Fibroblast of the aortic adventitia (primary cell): ENCODE data around the gene CAMK1D. TPM values are rescaled to one million over a fixed set of nuclear protein-coding genes. Genes with fewer than 3 reads are reported as not detected.

Experiments
- DNase-seq: peaks from one replicate; pipeline ENCODE4 v3.0.0-alpha.2; 2010; ENCODE audit warnings: low read depth
- H3K4me3 ChIP-seq: 2 replicates; pipeline ENCODE4 v1.5.1; 2011; ENCODE audit warnings: low read depth, mild to moderate bottlenecking, control low read depth, low read length, moderate library complexity
- total RNA-seq: library from RNA; depleted of rRNA; stranded (reverse); fragments of >200 nt; gene quantifications from 2 replicates; pipeline ENCODE4 v1.2.3, GENCODE V29; 2012; ENCODE audit warnings: low replicate concordance
- TF ChIP-seq, protein P1 (sequence below): IDR thresholded peaks from 2 replicates; pipeline ENCODE4 v1.5.1; 2011; ENCODE audit warnings: mild to moderate bottlenecking, low read length, control low read depth, inconsistent platforms; ENCODE audit not compliant: insufficient read depth

CAMK1D gene
- total RNA-seq, 1 donor = 9.8 TPM

DNA sequence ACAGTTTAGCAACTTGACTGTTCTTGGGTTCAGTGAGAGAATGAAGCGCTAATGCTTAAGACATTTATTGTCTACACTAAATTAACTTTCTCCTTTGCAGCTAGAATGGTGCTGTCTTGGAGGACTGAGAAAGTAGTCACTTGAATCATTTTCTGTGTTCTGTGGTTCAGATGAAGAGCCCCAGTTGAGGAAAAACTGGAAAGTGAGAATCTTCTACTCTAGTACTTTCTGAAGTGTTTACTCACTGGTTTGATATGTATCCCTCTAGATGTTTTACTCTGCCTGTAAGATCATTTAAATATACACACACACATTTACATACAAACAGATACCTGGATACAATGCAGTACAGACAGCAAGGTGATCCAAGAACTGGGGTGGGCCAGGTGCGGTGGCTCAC lies 308.1 kb downstream of the CAMK1D start:
- DNase-seq = no peak
- H3K4me3 ChIP-seq = no peak overlapping the region
- TF ChIP-seq, protein P1, sequence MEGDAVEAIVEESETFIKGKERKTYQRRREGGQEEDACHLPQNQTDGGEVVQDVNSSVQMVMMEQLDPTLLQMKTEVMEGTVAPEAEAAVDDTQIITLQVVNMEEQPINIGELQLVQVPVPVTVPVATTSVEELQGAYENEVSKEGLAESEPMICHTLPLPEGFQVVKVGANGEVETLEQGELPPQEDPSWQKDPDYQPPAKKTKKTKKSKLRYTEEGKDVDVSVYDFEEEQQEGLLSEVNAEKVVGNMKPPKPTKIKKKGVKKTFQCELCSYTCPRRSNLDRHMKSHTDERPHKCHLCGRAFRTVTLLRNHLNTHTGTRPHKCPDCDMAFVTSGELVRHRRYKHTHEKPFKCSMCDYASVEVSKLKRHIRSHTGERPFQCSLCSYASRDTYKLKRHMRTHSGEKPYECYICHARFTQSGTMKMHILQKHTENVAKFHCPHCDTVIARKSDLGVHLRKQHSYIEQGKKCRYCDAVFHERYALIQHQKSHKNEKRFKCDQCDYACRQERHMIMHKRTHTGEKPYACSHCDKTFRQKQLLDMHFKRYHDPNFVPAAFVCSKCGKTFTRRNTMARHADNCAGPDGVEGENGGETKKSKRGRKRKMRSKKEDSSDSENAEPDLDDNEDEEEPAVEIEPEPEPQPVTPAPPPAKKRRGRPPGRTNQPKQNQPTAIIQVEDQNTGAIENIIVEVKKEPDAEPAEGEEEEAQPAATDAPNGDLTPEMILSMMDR = no peak

DNA sequence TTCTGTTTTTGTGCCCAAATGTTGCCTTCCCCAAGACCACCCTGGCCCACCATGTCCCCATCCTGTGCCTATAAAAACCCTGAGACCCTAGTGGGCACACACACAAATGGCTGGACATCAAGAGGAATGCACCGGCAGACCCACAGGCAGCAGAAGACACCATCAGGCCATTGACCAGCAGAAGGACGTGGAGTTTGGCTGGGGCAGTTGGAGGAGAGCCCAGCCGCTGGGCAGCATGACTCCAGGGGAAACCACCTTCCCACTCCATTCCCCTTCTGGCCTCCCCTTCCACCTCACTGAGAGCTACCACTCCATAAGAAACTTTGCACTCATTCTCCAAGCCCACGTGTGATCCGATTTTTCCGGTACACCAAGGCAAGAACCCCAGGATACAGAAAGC lies 309.2 kb downstream of the CAMK1D start:
- TF ChIP-seq, protein P1 = no peak
- no peak overlapping the region for H3K4me3 ChIP-seq
- DNase-seq = no peak

DNA sequence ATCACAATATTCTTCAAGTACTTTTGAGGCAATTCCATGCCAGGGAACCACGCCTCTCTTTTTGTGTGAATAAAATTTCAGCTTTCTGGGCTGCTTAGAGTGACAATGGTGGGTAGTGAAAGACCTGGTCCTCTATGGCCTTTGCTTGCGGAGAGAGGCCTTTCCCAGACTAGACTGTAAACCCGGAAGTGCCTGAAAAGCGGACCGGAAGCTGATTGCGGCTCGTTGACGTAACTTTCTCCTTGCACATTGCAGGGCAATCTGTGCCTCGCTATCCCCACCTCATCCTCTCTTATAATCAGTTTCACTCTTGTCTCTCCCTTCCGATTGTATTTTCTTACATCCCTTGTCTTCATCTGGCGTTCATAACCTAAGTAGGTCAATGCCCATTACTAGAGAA lies 310.4 kb downstream of the CAMK1D start:
- H3K4me3 ChIP-seq = no peak overlapping the region
- no peak for DNase-seq
- TF ChIP-seq, protein P1 = no peak

DNA sequence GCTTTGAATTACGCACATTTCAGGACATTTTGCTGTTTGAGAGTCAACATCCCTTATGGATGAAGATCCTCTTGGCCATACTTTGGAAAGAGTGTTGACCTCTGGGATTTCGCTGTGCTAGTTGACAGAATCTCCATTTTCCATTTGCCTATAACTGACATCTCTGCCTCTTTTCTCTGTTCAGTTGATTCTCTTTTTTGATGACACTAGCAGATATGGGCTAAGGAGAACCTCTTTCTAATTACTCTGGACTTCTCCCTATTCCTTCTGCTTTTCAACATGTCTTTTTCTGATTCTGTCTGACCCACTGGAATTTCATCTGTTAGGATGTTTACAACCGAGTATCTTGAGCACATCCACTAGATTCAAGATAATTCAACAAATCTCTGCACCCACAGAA lies 311.5 kb downstream of the CAMK1D start:
- DNase-seq = no peak
- TF ChIP-seq, protein P1 = no peak
- H3K4me3 ChIP-seq = no peak overlapping the region

DNA sequence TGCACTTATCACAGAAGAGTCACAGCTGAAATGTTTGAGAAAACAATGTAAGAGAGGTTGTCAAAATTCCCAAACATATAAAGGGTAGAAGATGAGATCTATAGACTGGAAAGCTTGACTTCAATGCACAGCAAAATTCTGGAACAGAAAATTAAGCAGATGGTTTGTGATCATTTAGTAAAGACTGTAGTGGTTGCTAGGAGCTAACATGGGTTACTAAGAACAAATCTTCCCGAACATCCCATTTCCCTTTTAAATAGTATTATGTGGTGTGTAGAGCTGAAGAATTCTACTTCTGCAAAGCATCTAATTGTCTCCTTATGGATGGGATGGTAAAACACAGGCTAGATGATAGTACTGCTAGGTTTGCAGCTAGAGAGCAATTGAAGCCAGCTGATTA lies 312.3 kb downstream of the CAMK1D start:
- DNase-seq = no peak
- TF ChIP-seq, protein P1 = no peak
- H3K4me3 ChIP-seq = no peak overlapping the region

DNA sequence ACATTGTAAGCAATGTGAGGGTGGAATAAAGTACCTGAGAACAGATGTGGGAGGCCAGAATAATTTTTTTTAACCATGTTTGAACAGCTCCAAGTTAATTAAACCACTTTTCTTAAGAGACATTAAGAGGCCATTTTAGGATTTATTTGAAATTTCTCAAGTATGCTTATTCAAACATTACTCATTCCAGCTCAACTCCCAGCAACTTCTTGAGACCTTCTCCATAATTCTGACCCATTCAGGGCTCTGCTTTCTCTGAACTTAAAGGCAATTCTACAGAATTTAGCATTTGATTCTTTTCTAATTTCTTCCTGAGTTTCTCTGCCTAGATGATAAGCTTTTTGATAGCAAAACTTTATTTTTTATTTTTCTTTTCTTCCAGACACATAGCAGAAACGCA lies 314.5 kb downstream of the CAMK1D start:
- no peak for DNase-seq
- H3K4me3 ChIP-seq = no peak overlapping the region
- TF ChIP-seq, protein P1 = no peak

DNA sequence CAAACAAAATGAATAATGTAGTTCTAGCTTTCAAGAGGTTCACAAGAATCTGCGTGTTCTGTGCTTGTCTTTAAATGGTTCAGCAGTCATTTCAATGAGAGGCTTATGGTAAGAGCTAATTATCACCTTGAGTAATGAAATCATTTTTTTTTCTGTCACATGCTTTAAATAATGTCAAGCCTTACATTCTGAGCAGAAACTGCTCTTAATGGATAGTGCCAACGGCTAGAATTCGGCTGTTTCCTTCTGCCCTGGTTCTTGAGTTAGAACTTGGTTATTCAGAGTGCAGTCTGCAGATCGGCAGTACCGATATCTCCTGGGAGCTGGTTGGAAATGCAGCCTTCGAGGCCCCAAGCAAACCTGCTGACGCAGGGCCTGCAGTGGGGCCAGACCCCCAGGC lies 316.2 kb downstream of the CAMK1D start:
- no peak overlapping the region for H3K4me3 ChIP-seq
- TF ChIP-seq, protein P1 = no peak
- DNase-seq = no peak
